ENCODE measurements around the gene POMT1.

Gene POMT1

GRCh38 chr9:131487001-131487400, 15.7 kb upstream of the POMT1 start:
- no peaks in the 10 kb centered on the region for H3K27me3 ChIP-seq
- H3K9me3 ChIP-seq: no peaks in the 10 kb centered on the region
- H3K4me3 ChIP-seq (ENCODE audit: low read depth in 1 of 2, low read length in 1 of 2): no peak overlapping the region
- H3K27ac ChIP-seq: no peak overlapping the region
- TF ChIP-seq, protein P1, sequence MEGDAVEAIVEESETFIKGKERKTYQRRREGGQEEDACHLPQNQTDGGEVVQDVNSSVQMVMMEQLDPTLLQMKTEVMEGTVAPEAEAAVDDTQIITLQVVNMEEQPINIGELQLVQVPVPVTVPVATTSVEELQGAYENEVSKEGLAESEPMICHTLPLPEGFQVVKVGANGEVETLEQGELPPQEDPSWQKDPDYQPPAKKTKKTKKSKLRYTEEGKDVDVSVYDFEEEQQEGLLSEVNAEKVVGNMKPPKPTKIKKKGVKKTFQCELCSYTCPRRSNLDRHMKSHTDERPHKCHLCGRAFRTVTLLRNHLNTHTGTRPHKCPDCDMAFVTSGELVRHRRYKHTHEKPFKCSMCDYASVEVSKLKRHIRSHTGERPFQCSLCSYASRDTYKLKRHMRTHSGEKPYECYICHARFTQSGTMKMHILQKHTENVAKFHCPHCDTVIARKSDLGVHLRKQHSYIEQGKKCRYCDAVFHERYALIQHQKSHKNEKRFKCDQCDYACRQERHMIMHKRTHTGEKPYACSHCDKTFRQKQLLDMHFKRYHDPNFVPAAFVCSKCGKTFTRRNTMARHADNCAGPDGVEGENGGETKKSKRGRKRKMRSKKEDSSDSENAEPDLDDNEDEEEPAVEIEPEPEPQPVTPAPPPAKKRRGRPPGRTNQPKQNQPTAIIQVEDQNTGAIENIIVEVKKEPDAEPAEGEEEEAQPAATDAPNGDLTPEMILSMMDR (IDR thresholded peaks at IDR 0.05): no peak
- H3K36me3 ChIP-seq: peaks cover 100% of the 10 kb centered on the region
- H3K4me1 ChIP-seq (ENCODE audit: control insufficient read depth in 1 of 2, insufficient read depth in 1 of 2, low read depth in 1 of 2, low read length in 1 of 2): no peaks in the 10 kb centered on the region

DNA sequence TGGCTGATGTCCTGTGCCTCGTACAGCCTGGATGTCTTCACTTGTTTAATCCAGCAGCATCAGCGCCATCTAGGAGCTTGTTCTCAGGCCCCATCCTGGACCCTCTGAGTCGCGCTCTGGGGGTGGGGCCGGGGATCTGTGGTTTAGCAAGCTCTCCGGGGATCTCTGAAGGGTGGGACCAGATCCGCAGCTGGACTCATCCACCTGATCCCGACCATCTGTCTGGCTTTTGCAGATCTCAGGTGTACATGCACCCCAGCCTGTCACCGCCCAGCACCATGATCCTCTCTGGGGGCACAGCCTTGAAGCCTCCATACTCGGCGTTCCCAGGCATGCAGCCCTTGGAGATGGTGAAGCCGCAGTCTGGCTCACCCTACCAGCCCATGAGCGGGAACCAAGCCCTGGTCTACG, 15.1 kb upstream of the POMT1 start:
- peaks cover 100% of the 10 kb centered on the region for H3K36me3 ChIP-seq
- TF ChIP-seq, protein P1 (IDR thresholded peaks at IDR 0.05): no peak
- H3K9me3 ChIP-seq: no peaks in the 10 kb centered on the region
- H3K4me1 ChIP-seq (ENCODE audit: control insufficient read depth in 1 of 2, insufficient read depth in 1 of 2, low read depth in 1 of 2, low read length in 1 of 2): no peaks in the 10 kb centered on the region
- no peak overlapping the region for H3K27ac ChIP-seq
- no peak overlapping the region for H3K4me3 ChIP-seq (ENCODE audit: low read depth in 1 of 2, low read length in 1 of 2)
- H3K27me3 ChIP-seq: no peaks in the 10 kb centered on the region

GRCh38 chr9:131490514-131490913, 12.2 kb upstream of the POMT1 start:
- no peaks in the 10 kb centered on the region for H3K9me3 ChIP-seq
- H3K4me1 ChIP-seq (ENCODE audit: control insufficient read depth in 1 of 2, insufficient read depth in 1 of 2, low read depth in 1 of 2, low read length in 1 of 2): no peaks in the 10 kb centered on the region
- no peaks in the 10 kb centered on the region for H3K27me3 ChIP-seq
- H3K27ac ChIP-seq: no peak overlapping the region
- no peak overlapping the region for H3K4me3 ChIP-seq (ENCODE audit: low read depth in 1 of 2, low read length in 1 of 2)
- TF ChIP-seq, protein P1 (IDR thresholded peaks at IDR 0.05): no peak
- peaks cover 100% of the 10 kb centered on the region for H3K36me3 ChIP-seq

DNA sequence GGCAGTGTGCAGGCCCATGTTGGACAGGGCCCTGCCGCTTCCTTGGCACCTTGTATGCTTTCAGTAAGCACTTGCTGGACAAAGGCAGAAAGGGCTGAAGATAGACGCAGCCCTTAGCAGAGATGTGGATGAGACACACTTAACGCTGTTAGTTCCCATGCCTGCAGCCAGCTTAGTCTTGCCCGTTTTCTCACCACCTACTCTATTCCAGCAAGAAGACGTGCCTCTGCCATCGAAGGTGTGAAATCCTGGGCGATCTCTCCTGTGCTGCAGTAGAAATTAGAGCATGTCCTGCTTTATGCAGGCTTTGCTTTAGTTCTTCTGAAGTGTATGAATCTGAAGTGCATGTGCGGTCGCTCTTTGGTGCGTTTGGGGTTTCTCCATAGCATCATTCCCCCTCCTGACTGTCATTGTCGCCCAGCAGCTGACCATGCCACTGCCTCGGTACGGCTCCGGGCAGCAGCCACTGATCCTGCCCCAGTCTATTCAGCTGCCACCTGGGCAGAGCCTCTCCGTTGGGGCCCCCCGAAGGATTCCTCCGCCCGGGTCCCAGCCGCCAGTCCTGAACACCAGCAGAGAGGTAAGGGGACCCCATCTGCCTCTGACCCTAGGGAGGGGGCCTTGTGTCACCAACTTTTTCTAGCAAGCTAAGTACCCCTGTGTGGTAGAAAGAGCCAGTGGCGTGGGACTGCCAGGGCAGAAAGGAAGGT, 11.6 kb upstream of the POMT1 start:
- Histone ChIP-seq H3K27me3 (no peaks in the 10 kb centered on the region), H3K36me3 (peaks cover 100% of the 10 kb centered on the region), H3K27ac (no peak overlapping the region), H3K4me3 (ENCODE audit: low read depth in 1 of 2, low read length in 1 of 2) (no peak overlapping the region), H3K9me3 (no peaks in the 10 kb centered on the region), H3K4me1 (ENCODE audit: control insufficient read depth in 1 of 2, insufficient read depth in 1 of 2, low read depth in 1 of 2, low read length in 1 of 2) (no peaks in the 10 kb centered on the region)
- TF ChIP-seq, protein P1 (IDR thresholded peaks at IDR 0.05): no peak

GRCh38 chr9:131492070-131492469, 10.6 kb upstream of the POMT1 start:
- no peak overlapping the region for H3K27ac ChIP-seq
- no peaks in the 10 kb centered on the region for H3K27me3 ChIP-seq
- TF ChIP-seq, protein P1 (IDR thresholded peaks at IDR 0.05): no peak
- no peak overlapping the region for H3K4me3 ChIP-seq (ENCODE audit: low read depth in 1 of 2, low read length in 1 of 2)
- peaks cover 100% of the 10 kb centered on the region for H3K36me3 ChIP-seq
- H3K4me1 ChIP-seq (ENCODE audit: control insufficient read depth in 1 of 2, insufficient read depth in 1 of 2, low read depth in 1 of 2, low read length in 1 of 2): no peaks in the 10 kb centered on the region
- no peaks in the 10 kb centered on the region for H3K9me3 ChIP-seq

Data from neutrophil (primary cell).